Suppressor macrophage (primary cell): ENCODE measurements around the gene HGF.
"Not testable (repeated sequence)": the region's sequence is repeated elsewhere in the genome, so short reads cannot be mapped to it uniquely, and the experiment has no call there.

ENCODE experiments used
- DNase-seq, 4 experiments: peaks; one replicate each; pipeline ENCODE4 v3.0.0-alpha.2; 2020 to 2022

Gene HGF

DNA sequence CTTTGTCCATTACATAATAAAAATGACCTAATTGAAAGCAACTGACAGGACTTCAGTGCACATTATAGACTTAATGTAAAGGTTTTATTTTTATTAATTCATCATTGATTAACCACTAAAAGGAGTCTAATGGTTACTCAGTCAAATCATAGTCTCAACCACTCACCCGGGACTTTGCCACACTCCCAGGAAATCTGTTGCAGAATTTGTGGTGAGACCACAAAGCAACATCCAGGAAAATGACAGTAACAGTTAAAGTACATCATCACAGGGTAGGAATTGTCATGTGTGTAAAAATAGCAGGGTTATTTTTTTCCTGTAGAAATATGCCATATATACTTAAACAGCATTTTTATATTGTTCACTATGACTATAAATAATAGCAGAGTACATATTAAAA, 6.3 kb upstream of the HGF start:
- DNase-seq = peak; percentile 51 to 75 (median 68)

- no peak for DNase-seq
Measured at GRCh38 chr7:81775560-81775959, 5.7 kb upstream of the HGF start.

DNA sequence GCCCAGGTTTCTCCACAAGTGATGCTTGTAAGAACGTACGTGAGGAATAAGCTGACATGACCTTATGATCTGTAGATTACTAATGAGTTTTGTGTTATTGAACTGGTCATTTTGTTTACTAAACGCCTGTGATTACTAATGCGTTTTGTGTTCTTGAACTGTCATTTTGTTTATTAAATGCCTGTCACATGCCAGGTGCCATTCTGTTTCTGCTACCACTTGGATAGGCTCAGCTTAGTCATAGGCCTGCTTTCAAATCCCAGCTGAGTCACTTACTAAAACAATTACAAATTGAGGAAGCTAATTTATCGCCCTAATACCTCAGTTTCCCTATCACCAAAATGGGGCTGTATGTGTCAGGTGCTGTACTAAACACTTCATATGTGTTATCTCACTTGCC, 4.7 kb upstream of the HGF start:
- DNase-seq = peak in 1 of 4 experiments; percentile 44

- DNase-seq = no peak
Measured at GRCh38 chr7:81770728-81771223, 929 bp upstream of the HGF start.

GRCh38 chr7:81768951-81769778, 682 bp downstream of the HGF start:
- DNase-seq = no peak

DNA sequence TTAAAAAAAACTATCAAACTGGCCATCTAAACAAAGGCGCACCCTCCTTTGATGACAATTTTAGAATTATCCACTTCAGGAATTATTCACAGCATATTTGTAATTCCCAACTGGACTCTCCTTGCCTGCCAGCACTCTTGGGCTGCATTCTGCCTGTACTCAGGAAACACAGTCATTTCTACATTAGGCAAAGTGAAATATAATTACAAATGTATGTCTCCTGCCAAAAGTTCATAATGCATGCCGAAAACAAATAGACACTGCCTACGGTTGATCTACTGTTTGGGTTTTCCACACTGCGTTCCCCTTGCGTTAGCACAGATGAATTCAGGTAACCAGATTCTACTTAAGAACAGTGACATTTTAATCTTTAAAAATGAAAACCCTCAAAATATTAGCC, 1.9 kb downstream of the HGF start:
- no peak for DNase-seq

DNA sequence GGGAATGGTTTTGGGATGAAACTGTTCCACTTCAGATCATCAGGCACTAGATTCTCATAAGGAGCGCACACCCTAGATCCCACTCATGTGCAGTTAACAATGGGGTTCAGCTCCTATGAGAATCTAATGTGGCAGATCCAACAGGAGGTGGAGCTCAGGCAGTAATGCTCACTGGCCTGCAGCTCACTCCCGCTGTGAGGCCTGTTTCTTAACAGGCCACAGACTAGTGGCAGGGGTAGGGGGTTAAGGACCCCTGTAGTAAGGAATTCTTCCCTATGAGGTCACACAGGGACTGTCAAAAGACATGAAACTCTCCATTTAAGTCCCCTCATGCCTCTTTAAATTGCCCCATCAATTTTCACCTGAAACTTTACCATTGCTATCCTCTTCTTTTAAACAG, 8.0 kb downstream of the HGF start:
- no peak for DNase-seq

DNA sequence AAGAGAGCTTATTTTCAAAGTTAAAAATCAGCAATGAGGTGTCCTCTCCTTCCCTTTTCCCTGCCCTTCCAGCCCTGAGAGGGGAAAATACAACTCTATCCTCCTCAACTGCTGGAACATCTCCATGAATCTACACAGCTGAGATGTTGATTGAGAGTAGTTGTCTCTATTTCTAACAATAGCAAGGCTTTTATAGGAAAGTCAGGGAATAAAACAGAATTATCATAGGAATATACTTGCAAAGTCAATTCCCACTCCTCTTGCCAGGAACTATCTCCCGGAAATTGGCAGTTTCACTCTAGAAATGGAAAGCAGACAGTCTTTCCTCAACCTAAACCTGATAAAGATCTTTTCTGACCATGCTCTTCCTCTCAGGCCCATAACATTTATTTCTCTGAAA, 8.8 kb downstream of the HGF start:
- DNase-seq = no peak

DNA sequence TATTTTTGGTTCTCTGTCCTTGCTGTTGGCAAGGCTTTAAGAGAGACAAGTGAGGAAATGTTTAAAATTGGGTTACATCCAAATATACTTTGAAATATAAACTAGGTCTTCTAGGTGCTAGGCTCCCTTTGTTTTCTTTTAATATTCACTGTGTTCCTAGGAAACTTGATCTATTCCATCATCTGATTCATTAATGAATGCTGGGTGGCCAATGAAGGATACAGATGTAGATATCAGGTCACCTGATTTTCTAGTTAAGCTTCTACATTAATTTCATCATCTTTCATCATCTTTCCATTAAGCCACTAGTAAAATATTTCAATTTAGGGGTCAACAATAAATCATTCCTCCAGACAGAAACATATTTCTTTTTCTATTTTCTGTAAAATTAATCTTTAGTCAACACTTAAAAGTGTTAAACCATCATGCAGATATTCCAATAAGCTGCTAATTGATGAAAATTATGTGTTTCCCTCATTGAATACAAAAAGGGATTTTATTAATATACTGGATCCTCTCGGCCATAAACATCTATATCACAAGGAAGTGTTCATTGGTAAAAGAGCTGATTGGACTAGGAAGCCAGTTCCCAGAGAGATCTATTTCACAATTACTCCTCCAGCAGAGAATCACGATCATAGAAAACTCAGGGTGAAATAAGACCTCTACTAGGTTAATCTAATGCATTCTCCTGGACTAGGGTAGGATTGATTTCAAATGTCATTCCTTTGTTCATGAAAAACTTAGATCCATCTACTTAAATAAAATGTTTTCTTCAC, 14.7 kb downstream of the HGF start:
- DNase-seq = no peak

DNA sequence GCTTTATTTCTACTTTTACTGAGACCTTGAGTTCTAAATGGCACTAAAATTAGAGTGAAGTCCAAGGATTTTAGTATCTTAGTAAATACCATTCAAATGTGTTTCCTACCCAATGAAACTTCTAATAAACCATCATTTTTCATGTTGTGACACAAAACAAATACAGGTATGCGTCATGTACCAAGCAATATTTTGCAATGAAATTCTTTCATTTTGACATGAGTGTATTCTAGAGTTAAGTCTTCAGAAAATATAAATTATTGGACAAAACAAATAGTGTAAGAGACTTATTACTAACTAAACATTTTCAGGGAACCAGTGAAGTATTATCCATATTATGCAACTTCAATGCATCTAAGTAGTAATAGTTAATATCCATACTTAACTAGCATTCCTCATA, 16.5 kb downstream of the HGF start:
- DNase-seq = no peak

DNA sequence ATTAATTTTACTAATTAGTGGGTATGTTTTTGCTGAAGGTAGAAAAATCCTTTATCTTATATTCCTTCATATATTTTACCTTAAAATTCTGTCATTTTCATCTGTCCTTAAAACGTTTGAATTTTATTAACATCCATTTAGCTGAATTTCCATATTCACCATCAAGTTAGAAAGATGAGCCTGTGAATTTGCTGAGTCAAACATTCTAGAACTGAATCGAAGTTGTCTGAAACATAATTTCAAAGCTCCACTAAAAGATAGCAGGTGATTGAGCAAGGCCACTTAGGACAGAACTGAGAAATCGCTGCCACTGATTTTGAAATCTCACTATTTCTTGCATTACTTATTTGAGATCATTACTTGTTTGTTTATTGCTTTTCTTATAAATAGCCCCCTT, 17.5 kb downstream of the HGF start:
- DNase-seq = peak; percentile 12 to 50 (median 28)

DNA sequence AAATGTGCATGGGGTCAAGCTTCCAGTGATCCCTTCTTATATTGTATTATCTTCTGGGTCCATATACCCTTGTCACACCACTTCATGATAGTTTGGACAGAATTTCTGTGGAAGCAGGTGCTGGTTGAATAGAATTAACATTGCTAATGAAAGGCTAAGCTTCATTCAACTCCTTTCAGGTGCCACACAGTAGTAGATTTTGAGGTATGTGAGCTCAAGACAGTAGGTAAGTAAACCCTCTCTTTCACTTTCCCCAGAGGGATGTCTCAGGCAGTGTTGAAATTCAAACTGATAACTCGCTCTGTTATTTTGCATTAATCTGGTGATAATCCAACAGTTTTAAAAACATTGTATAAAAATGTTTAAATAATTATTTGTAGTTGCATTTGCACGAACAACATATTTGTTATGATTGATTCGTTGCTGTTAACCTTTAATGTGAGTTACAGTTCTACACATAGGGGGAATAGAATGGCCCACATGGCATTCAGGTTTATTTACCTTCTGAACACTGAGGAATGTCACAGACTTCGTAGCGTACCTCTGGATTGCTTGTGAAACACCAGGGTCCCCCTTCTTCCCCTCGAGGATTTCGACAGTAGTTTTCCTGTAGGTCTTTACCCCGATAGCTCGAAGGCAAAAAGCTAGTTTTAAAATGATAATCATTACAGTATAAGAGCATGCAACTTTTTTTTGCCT, 18.1 kb downstream of the HGF start:
- no peak for DNase-seq

DNA sequence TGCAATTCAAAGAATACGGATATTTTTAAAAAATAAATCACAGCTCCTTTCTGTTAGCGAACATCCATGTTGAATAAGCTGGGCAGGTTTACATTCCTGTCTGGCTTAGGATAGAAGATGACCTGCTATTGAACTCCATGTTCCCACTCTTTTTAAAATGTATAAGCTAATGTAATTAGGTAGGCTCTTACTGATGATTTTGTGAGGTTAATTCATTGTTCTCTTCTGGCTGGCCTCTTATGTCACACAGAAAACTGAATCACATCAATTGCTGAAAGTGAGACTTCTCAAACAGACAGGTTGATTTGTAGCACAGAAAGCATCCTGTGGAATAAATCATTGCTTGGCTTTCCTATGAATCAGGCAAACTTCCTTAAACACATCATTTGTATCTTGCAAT, 24.2 kb downstream of the HGF start:
- no peak for DNase-seq

DNA sequence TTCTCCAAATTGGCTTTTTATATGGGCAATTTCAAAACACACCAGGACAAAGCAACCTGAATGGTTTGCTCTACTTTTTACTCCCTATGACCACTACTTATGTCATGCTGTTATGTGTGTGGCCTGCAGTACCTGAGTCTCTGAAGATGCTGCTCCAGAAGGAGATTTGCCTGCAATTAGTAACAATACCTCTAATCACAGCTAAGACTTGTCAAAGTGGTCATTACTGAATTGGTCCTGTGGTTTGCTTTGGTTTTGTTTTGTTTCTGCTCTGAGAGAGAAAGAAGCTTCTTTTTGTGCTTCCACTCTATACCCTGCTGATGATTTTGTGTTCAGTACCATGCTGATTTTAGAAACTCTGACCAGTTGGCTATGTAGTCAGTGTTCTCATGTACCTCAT, 25.5 kb downstream of the HGF start:
- no peak for DNase-seq

GRCh38 chr7:81743665-81744064, 26.2 kb downstream of the HGF start:
- DNase-seq = no peak

- no peak for DNase-seq
Measured at GRCh38 chr7:81743201-81743600, 26.6 kb downstream of the HGF start.

DNA sequence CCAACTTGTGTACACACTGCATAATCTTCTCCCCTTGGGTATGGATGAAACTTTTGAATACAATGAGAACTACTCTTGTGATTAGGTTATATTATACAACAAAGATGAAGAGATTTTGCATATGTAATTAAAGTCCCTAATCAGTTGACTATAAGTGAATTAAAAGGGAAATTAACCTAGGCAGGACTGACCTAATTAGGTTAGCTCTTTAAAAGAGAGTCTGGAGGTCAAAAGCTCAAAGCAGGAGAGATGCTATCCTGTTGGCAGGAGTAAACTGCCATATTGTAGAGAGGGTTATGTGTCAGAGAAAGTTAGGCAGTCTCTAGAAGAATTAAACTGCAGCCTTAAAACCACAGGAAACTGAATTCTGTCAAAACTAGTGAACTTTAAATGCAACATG, 29.4 kb downstream of the HGF start:
- no peak for DNase-seq

- DNase-seq = no peak
Measured at GRCh38 chr7:81736091-81736490, 33.8 kb downstream of the HGF start.

DNA sequence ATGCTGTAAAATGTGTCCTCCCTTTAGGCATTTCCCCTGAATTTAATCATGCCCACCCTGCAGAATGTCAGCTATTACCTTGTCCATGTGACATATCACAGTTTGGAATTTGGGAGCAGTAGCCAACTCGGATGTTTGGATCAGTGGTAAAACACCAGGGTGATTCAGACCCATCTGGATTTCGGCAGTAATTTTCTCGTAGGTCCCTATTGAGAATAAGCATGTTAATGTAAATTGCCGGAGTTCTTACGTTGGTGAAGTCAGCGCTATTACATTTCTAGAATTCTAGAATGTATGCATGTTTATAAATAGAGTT, 44.1 kb downstream of the HGF start:
- DNase-seq = no peak

GRCh38 chr7:81725003-81725811, 44.6 kb downstream of the HGF start:
- no peak for DNase-seq

GRCh38 chr7:81722250-81722649, 47.6 kb downstream of the HGF start:
- not testable (repeated sequence) for DNase-seq

DNA sequence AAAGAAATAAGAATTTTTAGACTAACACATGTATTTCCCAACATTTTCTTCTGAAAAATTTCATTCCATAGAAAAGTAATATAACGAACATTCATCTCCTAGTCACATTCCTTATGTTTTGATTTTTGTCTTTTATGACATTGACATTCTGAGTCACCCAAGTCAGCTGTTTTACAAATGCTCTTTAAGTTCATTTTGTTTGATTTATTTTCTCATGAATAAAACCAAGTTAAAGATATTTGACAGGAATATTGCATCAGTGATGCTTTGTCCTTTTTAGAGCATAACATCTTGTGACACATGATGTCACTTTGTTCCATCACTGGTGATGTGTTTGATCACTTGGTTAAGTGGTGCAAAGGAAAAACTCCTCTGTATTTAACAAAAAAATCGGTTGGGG, 48.4 kb downstream of the HGF start:
- DNase-seq = peak in 2 of 4 experiments; percentile 35 to 48

DNA sequence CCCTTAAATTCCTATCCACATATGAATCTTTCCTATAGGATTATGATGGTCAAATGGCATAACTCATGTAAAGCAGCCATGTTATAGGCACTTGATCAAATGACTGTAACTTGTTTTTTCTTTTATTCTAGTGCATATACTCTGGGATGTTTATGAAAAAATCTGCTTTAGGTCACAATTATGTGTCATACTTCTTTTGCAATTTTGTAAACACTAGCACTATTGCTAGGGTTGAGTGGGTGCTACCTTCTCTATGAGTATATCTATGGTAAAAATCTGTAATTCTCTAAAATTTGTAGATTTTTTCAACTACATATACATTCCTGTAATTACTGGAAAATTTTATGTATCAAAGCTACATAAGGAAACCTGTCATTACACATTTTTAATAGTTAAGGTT, 50.0 kb downstream of the HGF start:
- DNase-seq = peak; percentile 2 to 45 (median 24)
